SW480 (cell line): Measurements from ENCODE around the gene CNTN5.
"Not testable (repeated sequence)": the region's sequence is repeated elsewhere in the genome, so short reads cannot be mapped to it uniquely, and the experiment has no call there.

Experiments
- DNase-seq: peaks from one replicate; pipeline ENCODE4 v3.0.0-alpha.2; 2016; ENCODE audit warnings: low spot score

The CNTN5 gene

DNA sequence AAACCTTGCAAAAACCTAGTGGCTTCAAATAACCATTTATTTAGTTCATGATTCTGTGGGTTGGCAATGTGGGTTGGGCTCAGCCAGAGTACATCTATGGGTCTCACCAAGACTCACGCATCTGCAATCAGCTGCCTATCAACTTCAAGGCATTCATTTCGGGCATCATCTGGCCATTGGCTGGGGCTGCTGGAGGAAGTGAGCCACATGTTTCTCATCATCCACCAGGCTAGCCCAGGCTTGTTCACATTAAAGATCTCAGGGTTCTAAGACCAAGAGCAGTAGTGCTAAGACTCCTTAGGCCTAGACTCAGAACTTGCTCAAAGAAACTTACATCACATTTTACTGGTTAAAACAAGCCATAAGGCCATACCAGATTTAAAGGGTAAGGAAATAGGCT, 1187.5 kb downstream of the CNTN5 start:
- DNase-seq: no peak

DNA sequence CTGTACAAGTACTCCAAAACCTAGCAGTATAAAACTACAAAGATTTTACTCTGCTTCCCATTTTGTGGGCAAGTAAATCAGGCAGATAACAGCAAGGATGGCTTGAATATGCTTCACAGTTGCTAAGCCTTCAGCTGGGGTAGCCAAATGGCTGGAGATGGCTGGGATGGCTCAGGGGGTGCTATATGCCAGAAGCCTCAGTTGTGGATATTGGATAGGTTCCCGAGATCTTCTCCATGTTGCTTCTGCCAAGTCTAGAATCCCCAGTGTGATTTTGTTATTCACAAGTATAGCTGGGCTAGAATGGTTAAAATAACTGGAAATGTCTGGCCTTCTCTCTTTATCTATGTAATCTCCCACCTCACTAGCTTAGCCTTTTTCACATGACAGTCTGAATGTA, 1194.0 kb downstream of the CNTN5 start:
- DNase-seq: no peak

GRCh38 chr11:100220801-100221200, 1200.1 kb downstream of the CNTN5 start:
- no peak for DNase-seq

DNA sequence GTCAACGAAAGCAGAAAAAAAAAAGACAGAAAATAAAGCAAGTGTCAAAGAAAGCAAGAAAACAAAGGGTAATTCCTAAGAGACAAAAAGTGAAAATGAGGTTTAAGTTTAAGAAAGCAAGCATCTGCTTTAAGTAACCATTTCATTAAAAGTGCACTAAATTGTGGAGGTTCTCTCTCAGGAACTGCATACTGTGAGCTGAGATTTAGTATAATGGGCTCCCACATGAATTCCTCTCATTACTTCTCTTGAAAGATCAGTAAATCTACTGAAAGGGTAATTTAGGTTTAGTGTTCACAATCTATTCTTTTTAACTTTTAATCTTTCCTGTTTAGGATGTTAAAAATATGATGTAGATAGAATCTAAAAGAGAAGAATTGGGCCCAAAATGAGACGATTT, 1201.0 kb downstream of the CNTN5 start:
- no peak for DNase-seq

- DNase-seq: no peak
These were observed 1203.8 kb downstream of the CNTN5 start for GRCh38 chr11:100224541-100225034.

DNA sequence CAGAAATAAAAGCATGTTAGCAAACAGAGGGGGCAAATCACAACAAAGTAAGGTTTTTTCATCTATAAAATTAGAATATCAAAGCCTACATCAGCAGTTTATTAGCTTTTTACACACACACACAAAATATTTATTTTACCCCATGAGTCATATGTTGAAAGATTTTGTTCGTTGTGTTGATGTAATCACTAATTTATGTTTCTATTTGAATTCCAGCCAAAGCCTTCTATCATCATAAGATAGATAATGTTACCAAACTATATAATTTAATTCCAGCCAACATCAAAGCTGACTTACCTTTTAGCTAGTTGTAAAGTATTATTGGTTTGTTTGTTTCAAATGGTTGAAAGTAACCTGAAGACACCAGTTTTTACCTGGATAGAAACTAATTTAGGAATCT, 1208.3 kb downstream of the CNTN5 start:
- no peak for DNase-seq

GRCh38 chr11:100232006-100232405, 1211.3 kb downstream of the CNTN5 start:
- DNase-seq: no peak

DNA sequence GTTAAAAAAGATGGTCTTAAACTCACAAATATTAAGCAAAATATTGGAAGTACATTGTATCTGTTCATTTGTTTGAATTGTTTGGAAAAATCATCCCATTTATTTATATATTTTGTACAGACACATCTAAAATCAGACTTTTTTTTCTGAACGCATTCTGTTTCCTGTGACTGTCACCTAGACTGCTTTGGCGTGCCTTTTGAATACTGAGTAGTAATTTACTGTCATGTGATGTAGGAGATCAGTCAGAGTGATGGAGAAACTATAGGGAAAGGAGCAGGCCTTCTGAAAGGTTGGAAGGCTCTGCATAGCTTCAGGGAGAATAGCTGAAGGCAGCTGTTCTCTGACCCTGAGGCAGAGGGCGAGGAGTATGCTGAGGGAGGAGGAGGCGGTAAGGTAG, 1214.3 kb downstream of the CNTN5 start:
- no peak for DNase-seq

DNA sequence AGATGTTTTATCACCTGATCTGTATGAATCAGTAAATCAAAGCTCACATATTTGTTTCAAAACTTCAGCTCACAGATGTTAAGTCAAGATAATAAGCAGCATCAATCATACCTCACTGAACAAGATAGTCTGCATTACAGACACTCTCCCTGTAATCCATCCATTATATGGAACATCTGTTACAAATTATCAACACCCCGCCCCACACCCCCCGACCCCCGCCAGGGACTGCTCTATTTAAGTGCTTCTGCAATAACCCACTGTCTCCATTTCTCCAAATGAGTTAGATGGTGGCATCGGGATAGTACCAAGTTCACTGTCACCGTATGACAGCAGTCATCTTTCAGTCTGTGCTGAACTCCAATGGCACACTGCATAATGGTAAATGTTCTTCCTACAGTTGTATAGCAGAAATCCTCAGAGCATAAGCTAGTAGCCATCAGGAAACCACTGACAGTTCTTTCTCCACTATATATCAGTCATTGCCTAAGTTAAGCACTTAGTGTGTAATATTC, 1219.3 kb downstream of the CNTN5 start:
- DNase-seq: no peak

DNA sequence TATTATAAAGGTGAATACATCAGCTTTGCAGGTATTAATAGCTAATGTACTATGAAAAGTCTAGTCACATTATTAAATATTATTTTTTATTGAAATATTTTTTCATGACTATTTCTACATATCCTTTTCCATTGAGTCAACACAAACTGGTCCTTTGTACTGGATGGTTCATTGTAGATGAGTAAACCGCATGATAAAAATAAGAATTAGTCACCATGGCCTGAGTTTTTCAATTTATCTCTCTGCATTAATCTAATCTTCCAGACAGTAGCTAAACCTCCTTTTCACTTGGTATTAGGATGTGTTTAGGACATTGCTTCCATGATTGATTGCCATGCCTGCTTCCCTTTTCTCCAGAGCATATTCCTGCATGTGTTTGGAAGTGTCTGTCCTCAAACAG, 1227.0 kb downstream of the CNTN5 start:
- DNase-seq: no peak

DNA sequence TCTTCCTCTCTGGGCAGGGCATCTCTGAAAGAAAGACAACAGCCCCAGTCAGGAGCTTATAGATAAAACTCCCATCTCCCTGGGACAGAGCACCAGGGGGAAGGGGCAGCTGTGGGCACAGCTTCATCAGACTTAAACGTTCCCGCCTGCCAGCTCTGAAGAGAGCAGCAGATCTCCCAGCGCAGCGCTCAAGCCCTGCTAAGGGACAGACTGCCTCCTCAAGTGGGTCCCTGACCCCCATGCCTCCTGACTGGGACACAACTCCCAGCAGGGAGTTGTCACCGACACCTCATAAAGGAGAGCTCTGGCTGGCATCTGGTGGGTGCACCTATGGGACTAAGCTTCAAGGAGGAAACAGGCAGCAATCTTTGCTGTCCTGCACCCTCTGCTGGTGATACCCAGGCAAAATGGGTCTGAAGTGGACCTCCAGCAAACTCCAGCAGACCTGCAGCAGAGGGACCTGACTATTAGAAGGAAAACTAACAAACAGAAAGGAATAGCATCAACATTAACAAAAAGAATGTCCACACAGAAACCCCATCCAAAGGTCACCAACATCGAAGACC, 1236.6 kb downstream of the CNTN5 start:
- DNase-seq: not testable (repeated sequence)

- no peak for DNase-seq
These were observed 1248.8 kb downstream of the CNTN5 start for GRCh38 chr11:100269516-100269915.

- DNase-seq: no peak
These were observed 1252.5 kb downstream of the CNTN5 start for GRCh38 chr11:100273066-100273815.

DNA sequence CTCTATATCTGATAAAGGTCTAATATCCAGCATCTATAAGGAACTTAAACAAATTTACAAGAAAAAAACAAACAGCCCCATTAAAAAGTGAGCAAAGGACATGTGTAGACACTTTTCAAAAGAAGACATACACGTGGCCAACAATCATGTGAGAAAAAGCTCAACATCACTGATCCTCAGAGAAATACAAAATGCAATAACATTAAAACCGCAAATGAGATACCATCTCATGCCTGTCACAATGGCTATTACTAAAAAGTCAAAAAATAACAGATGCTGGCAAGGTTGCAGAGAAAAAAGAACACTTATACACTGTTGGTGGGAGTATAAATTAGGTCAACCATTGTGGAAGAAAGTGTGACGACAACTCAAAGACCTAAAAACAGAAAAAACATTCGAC, 1253.7 kb downstream of the CNTN5 start:
- DNase-seq: not testable (repeated sequence)

- DNase-seq: no peak
These were observed 1274.0 kb downstream of the CNTN5 start for GRCh38 chr11:100294748-100295147.

DNA sequence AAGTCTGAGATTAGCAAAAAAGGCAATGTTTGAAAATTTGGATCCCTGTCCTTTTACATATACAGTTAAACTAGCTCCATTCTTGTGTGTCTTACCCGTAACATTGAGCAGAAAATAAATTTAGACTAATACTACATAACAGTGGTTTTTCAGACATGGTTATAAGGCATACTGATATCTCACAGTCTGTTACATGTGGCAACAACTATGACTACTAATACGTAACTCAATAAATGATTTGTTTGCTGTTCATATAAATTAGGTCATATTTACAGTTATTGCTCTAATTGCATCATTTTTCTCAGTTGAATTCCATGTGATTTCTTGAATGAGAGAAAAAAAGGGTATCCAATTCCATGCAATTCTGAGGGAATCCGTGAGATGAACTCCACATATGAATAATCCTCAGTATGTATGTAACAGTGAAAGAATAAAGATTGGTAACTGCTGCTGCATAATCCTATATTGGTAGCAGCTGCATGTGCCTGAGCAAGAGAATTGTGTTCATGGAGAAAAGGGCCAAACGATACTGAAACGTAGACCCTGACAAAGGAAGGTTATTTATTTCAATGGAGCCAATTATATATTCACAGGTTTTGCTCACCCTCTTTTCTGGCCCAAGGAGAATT, 1275.4 kb downstream of the CNTN5 start:
- no peak for DNase-seq

DNA sequence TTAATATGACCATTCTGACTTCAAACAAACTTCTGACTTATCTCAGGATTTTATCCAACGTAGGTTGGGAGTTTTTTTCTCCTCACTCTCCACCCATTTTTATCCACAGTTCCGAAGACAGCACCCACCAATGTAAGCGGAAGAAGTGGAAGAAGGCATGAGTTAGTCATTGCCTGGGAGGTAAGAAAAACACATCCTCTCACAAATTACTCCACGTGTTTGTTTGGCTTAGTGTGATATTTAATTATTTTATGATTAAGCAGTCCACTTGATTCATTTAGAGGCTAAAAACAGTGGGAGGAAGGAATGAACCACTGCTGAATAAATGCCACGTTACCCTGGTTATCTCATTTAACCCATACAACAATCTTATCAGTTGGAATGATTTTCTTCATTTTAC, 1276.8 kb downstream of the CNTN5 start:
- no peak for DNase-seq

DNA sequence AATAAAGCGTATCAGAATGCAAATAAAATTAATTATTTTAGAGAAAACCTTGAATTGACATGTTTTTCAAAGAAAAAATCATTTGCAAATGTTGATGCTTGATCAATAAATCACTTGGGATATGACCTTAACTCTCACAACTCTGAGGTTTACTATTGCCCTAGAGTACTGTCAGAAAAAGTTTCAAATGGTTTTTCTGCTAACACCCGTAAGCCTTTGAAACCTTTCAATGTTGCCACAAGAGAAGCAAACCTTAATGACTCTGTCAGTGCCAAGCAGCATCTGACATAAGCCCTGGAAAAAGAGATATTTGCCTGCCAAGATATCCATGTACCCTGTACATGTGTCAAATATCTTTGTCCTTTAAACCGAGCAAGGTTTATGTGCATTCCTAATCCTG, 1282.1 kb downstream of the CNTN5 start:
- no peak for DNase-seq

DNA sequence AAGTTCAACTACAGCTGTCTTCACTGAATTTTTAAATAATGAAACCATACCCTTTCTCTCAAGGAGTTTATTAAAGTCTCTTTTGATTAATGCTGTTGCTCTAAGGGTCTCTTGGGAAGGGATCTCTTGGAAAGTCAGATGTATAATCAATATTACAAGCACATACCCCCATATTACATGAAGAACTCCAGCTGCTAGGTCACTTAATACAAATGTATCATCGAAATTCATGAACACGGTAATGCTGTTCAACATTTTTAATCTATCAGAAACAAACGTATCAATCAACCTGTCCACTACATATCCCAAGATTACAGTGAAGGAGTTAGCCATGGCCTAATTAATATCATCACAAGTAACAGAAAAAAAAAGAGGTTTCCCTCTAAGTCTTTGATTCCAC, 1283.1 kb downstream of the CNTN5 start:
- no peak for DNase-seq

- no peak for DNase-seq
These were observed 1287.5 kb downstream of the CNTN5 start for GRCh38 chr11:100308202-100308601.

- no peak for DNase-seq
These were observed 1295.2 kb downstream of the CNTN5 start for GRCh38 chr11:100315946-100316345.

- DNase-seq: no peak
These were observed 1296.2 kb downstream of the CNTN5 start for GRCh38 chr11:100316952-100317351.

GRCh38 chr11:100319691-100320090, 1298.9 kb downstream of the CNTN5 start:
- DNase-seq: no peak
